Endothelial cell of umbilical vein (primary cell): Measurements from ENCODE around the gene KSR1. TPM values are rescaled to one million over a fixed set of nuclear protein-coding genes. Genes with fewer than 3 reads are reported as not detected.

Source experiments
- BruUV-seq: library from RNA; stranded (reverse); fragments of 400-500 nt; replicated peaks from 2 replicates; lab custom pipeline; 2021; lab: Mats Ljungman, UMichigan
- CTCF ChIA-PET: fragments of 300-600, 350-600 bp; sonication (Branson Sonifier 250); formaldehyde crosslinking; loops from one replicate; lab custom pipeline; 2021; ENCODE audit warnings: antibody characterized with exemption, inconsistent platforms; lab: Charles Lee
- POLR2A ChIA-PET: fragments of 300-600, 350-600 bp; sonication (Branson Sonifier 250); formaldehyde crosslinking; loops from one replicate; lab custom pipeline; 2021; ENCODE audit warnings: antibody characterized with exemption, inconsistent platforms; lab: Charles Lee
- DNase-seq: peaks from one replicate; pipeline ENCODE4 v3.0.0-alpha.2; 2011; ENCODE audit warnings: low read depth, low spot score
- FAIRE-seq: peaks from 2 replicates; lab custom pipeline; 2011; peaks lifted over from hg19 to GRCh38; lab: Jason Lieb, UNC
- H2AFZ ChIP-seq: 2 replicates; pipeline ENCODE4 v1.6.0; 2012; ENCODE audit warnings: low read depth, low read length, control low read depth, inconsistent platforms
- H3K27ac ChIP-seq: 2 replicates; pipeline ENCODE4 v1.5.1; 2011; ENCODE audit warnings: low read depth, mild to moderate bottlenecking, control low read depth, low read length, moderate library complexity; ENCODE audit not compliant: insufficient read depth
- H3K27me3 ChIP-seq, 2 experiments: 2 replicates each; pipeline versions ENCODE4 v1.6.0 to v1.6.1; 2011; ENCODE audit warnings: low read length in 2 of 2, mixed read lengths in 1 of 2; ENCODE audit not compliant: control insufficient read depth in 2 of 2, insufficient read depth in 2 of 2
- H3K36me3 ChIP-seq, 2 experiments: 2 replicates in 1 of 2; 3 replicates in 1 of 2; pipeline ENCODE4 v1.5.1; 2011; ENCODE audit warnings: low read length in 2 of 2, mild to moderate bottlenecking in 1 of 2, moderate library complexity in 1 of 2; ENCODE audit not compliant: control insufficient read depth in 2 of 2, insufficient read depth in 2 of 2; ENCODE audit errors: extremely low read depth in 1 of 2
- H3K4me1 ChIP-seq: 3 replicates; pipeline ENCODE4 v1.5.1; 2011; ENCODE audit warnings: mild to moderate bottlenecking, low read length; ENCODE audit not compliant: control insufficient read depth, insufficient read depth; ENCODE audit errors: extremely low read depth
- H3K4me2 ChIP-seq: 2 replicates; pipeline ENCODE4 v1.6.1; 2011; ENCODE audit warnings: low read length, control low read depth, mixed read lengths; ENCODE audit not compliant: insufficient read depth
- H3K4me3 ChIP-seq, 3 experiments: fragments of 200-600 bp in 1 of 3; sonication (generic), shearing (Covaris generic) in 1 of 3; replicated peaks in 1 of 3; 2 replicates each; pipeline ENCODE4 v1.5.1; 2011 to 2016; ENCODE audit warnings: control low read depth in 3 of 3, low read length in 3 of 3, mild to moderate bottlenecking in 2 of 3, inconsistent platforms in 1 of 3, low read depth in 1 of 3, moderate library complexity in 1 of 3; ENCODE audit not compliant: insufficient read depth in 1 of 3
- H3K79me2 ChIP-seq: 2 replicates; pipeline ENCODE4 v1.6.0; 2012; ENCODE audit warnings: low read length, inconsistent platforms; ENCODE audit not compliant: control insufficient read depth, insufficient read depth
- H3K9ac ChIP-seq: replicated peaks from 2 replicates; pipeline ENCODE3; 2011; ENCODE audit warnings: low read length, control low read depth; ENCODE audit not compliant: insufficient read depth; ENCODE audit errors: extremely low read depth
- H3K9me1 ChIP-seq: replicated peaks from 3 replicates; pipeline ENCODE4 v1.6.0; 2011; ENCODE audit warnings: mild to moderate bottlenecking, low read length; ENCODE audit not compliant: control insufficient read depth, insufficient read depth; ENCODE audit errors: extremely low read depth
- H3K9me3 ChIP-seq: replicated peaks from 2 replicates; pipeline ENCODE4 v1.5.1; 2012; ENCODE audit warnings: low read length, inconsistent platforms; ENCODE audit not compliant: control insufficient read depth, insufficient read depth
- H4K20me1 ChIP-seq: replicated peaks from 2 replicates; pipeline ENCODE3; 2011; ENCODE audit warnings: mild to moderate bottlenecking, low read length; ENCODE audit not compliant: control insufficient read depth, insufficient read depth; ENCODE audit errors: extremely low read depth
- CTCF ChIP-seq, 2 donors: IDR thresholded peaks; 1 replicate in 1 of 2; 2 replicates in 1 of 2; pipeline ENCODE4 v1.5.1; 2011; ENCODE audit warnings: low read length in 2 of 2, mild to moderate bottlenecking in 2 of 2, moderate library complexity in 2 of 2, control low read depth in 1 of 2, inconsistent platforms in 1 of 2, low read depth in 1 of 2; ENCODE audit not compliant: insufficient read depth in 1 of 2; ENCODE audit errors: extremely low read depth in 1 of 2
- EZH2 ChIP-seq: IDR thresholded peaks from 2 replicates; pipeline ENCODE4 v1.6.1; 2012; ENCODE audit warnings: borderline replicate concordance, low read depth, mild to moderate bottlenecking, moderate library complexity, low read length, inconsistent platforms; ENCODE audit not compliant: severe bottlenecking
- FOS ChIP-seq: IDR thresholded peaks from 2 replicates; pipeline ENCODE4 v1.6.1; 2011; ENCODE audit warnings: mild to moderate bottlenecking, low read length, moderate library complexity, borderline replicate concordance; ENCODE audit not compliant: insufficient read depth
- GATA2 ChIP-seq: IDR thresholded peaks from 2 replicates; pipeline ENCODE4 v1.7.0; 2011; ENCODE audit warnings: low read depth, mild to moderate bottlenecking, moderate library complexity, mixed read lengths, low read length; ENCODE audit not compliant: insufficient read length, insufficient read depth
- JUN ChIP-seq: IDR thresholded peaks from 2 replicates; pipeline ENCODE4 v1.6.1; 2011; ENCODE audit warnings: borderline replicate concordance, low read depth; ENCODE audit not compliant: insufficient read length, insufficient read depth
- MYC ChIP-seq: IDR thresholded peaks from one replicate; pipeline ENCODE4 v1.6.1; 2011; ENCODE audit warnings: mild to moderate bottlenecking, low read depth, low read length
- POLR2A ChIP-seq: IDR thresholded peaks from 2 replicates; pipeline ENCODE4 v1.6.1; 2012; ENCODE audit warnings: low read depth, mild to moderate bottlenecking, control low read depth, low read length
- POLR2AphosphoS5 ChIP-seq: IDR thresholded peaks from 2 replicates; pipeline ENCODE4 v1.6.1; 2012; ENCODE audit warnings: low read depth, mild to moderate bottlenecking, control low read depth, low read length, moderate library complexity; ENCODE audit not compliant: insufficient read depth
- dilution Hi-C: fragments of 300-500 bp; cut with MboI; formaldehyde crosslinking; loops from one replicate; pipeline ENCODE4 v1.15.0; 2019; ENCODE audit warnings: low sequenced_read_pairs; ENCODE audit not compliant: extremely low pct_ligation_motif_present
- intact Hi-C: fragments of 100-400 bp; cut with micrococcal nuclease; formaldehyde crosslinking; loops from one replicate; pipeline ENCODE4 v1.10.0; 2022
- polyA plus RNA-seq, 4 experiments: library from polyadenylated mRNA; depleted of rRNA in 3 of 4; stranded (reverse) in 3 of 4; unstranded in 1 of 4; fragments of >200 nt; gene quantifications; 2 replicates each; pipeline versions ENCODE4 v1.2.1 to v1.2.3, GENCODE V29; 2011 to 2012; ENCODE audit warnings: missing spikeins in 1 of 4
- total RNA-seq: library from RNA; stranded (reverse); gene quantifications from 2 replicates; pipeline ENCODE4 v1.2.3, GENCODE V29; 2021
- TF ChIP-seq, protein P1 (sequence below): IDR thresholded peaks from 2 replicates; pipeline ENCODE4 v1.6.1; 2011; ENCODE audit not compliant: insufficient read depth, insufficient read length

The KSR1 gene
- total and polyA plus RNA-seq, 2 donors (not counting 3 experiments of a cell fraction or from before 2014, with no cell fraction given): 35.4 to 80.2 TPM

GRCh38 chr17:27555339-27555738 is 99.1 kb downstream of the KSR1 start:
- dilution Hi-C loops: loop anchor here (25.0 kb wide), 1 partner anchor 118 kb away; no protein-coding TSS in a partner anchor
- no peak overlapping the region for H2AFZ ChIP-seq
- peaks cover 43% of the 10 kb centered on the region for H3K4me1 ChIP-seq
- H3K9me1 ChIP-seq: no peaks in the 10 kb centered on the region
- H3K27ac ChIP-seq: no peak overlapping the region
- H3K4me3 ChIP-seq: no peak overlapping the region
- no peaks in the 10 kb centered on the region for H3K27me3 ChIP-seq
- H3K9ac ChIP-seq: no peak overlapping the region
- H3K4me2 ChIP-seq: no peak overlapping the region
- no peaks in the 10 kb centered on the region for H3K79me2 ChIP-seq
- no peaks in the 10 kb centered on the region for H3K9me3 ChIP-seq
- no peaks in the 10 kb centered on the region for H3K36me3 ChIP-seq
- TF ChIP-seq POLR2A: no peak
- no peak for TF ChIP-seq FOS
- no peak for TF ChIP-seq EZH2
- TF ChIP-seq JUN: no peak
- TF ChIP-seq GATA2: no peak
- TF ChIP-seq, protein P1, sequence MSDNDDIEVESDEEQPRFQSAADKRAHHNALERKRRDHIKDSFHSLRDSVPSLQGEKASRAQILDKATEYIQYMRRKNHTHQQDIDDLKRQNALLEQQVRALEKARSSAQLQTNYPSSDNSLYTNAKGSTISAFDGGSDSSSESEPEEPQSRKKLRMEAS: no peak
- TF ChIP-seq POLR2AphosphoS5: no peak
- no peak for TF ChIP-seq CTCF (IDR thresholded peaks at IDR 0.05; ENCODE audit: extremely low read depth in 1 of 2, insufficient read depth in 1 of 2, low read depth in 1 of 2, low read length in 2 of 2)
- TF ChIP-seq MYC: no peak
- no peak for FAIRE-seq
- BruUV-seq: no TSS peak
- intact Hi-C loops: no loop called here
- ChIA-PET POLR2A (no interaction called here), CTCF (no interaction called here)
- no peak for DNase-seq
- H4K20me1 ChIP-seq: no peaks in the 10 kb centered on the region
